Vagina (tissue), 2 donors: ENCODE results near the gene CD300LB.

Experiments
- POLR2A ChIP-seq, 2 donors: fragments of 450-650 bp; IDR thresholded peaks; one replicate each; pipeline ENCODE4 v1.6.1; 2017; ENCODE audit warnings: antibody characterized with exemption in 2 of 2, mild to moderate bottlenecking in 2 of 2, moderate library complexity in 2 of 2
- POLR2AphosphoS5 ChIP-seq, 2 donors: sonication (generic); formaldehyde crosslinking; IDR thresholded peaks; one replicate each; pipeline ENCODE4 v1.9.0; 2017; ENCODE audit warnings: antibody characterized with exemption in 2 of 2, mild to moderate bottlenecking in 2 of 2, low read depth in 1 of 2; ENCODE audit not compliant: insufficient read depth in 1 of 2
- TF ChIP-seq, protein P1 (sequence below), 3 experiments: fragments of 450-650 bp in 2 of 3; fragments of 200-600 bp in 1 of 3; sonication (generic) in 1 of 3; IDR thresholded peaks; one replicate each; pipeline ENCODE4 v1.5.1; 2017 to 2019; ENCODE audit warnings: antibody characterized with exemption in 3 of 3, mild to moderate bottlenecking in 2 of 3, moderate library complexity in 2 of 3

DNA sequence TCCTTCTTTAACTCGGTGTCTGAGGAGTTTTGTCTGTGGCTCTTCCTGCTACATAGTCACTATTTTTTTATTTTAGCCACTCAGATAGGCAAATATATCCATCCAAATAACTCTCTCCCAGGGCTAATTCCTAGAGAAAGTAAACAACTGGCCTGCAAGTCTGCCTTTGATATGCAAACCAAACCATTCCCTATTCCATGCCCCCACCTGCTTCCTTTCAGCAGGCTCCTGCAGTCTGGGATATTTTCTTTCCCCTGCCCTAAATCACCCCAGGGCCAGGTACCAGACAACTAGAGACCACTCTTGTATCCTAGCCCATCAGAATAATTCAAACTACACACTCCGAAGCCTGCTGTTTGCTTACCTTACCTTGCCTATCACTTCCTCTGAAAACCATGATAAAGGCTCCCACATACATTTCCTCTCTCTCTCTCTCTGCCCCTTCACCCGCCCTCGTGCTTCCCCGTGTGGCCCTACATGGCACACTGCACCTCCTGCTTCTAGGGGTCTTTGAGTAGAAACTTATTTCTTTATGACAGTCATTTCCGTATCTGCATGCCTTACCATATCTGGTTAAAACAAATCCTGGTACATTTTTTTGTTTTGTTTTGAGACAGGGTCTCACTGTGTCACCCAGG is 27.7 kb upstream of the CD300LB start:
- TF ChIP-seq, protein P1, sequence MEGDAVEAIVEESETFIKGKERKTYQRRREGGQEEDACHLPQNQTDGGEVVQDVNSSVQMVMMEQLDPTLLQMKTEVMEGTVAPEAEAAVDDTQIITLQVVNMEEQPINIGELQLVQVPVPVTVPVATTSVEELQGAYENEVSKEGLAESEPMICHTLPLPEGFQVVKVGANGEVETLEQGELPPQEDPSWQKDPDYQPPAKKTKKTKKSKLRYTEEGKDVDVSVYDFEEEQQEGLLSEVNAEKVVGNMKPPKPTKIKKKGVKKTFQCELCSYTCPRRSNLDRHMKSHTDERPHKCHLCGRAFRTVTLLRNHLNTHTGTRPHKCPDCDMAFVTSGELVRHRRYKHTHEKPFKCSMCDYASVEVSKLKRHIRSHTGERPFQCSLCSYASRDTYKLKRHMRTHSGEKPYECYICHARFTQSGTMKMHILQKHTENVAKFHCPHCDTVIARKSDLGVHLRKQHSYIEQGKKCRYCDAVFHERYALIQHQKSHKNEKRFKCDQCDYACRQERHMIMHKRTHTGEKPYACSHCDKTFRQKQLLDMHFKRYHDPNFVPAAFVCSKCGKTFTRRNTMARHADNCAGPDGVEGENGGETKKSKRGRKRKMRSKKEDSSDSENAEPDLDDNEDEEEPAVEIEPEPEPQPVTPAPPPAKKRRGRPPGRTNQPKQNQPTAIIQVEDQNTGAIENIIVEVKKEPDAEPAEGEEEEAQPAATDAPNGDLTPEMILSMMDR (IDR thresholded peaks at IDR 0.05) = no peak
- TF ChIP-seq POLR2AphosphoS5 (IDR thresholded peaks at IDR 0.05; ENCODE audit: insufficient read depth in 1 of 2, low read depth in 1 of 2) (no peak), POLR2A (IDR thresholded peaks at IDR 0.05) (no peak)
